GM18909 (cell line): Measurements from ENCODE around the gene ZNF526.
"Not testable (repeated sequence)": the region's sequence is repeated elsewhere in the genome, so short reads cannot be mapped to it uniquely, and the experiment has no call there.

ENCODE experiments used
- ATAC-seq: cut with Tn5 transposase; IDR thresholded peaks from one replicate; pipeline ENCODE4 v1.9.1; 2021; ENCODE audit warnings: mild to moderate bottlenecking; ENCODE audit not compliant: unreplicated experiment, poor library complexity

The ZNF526 gene

DNA sequence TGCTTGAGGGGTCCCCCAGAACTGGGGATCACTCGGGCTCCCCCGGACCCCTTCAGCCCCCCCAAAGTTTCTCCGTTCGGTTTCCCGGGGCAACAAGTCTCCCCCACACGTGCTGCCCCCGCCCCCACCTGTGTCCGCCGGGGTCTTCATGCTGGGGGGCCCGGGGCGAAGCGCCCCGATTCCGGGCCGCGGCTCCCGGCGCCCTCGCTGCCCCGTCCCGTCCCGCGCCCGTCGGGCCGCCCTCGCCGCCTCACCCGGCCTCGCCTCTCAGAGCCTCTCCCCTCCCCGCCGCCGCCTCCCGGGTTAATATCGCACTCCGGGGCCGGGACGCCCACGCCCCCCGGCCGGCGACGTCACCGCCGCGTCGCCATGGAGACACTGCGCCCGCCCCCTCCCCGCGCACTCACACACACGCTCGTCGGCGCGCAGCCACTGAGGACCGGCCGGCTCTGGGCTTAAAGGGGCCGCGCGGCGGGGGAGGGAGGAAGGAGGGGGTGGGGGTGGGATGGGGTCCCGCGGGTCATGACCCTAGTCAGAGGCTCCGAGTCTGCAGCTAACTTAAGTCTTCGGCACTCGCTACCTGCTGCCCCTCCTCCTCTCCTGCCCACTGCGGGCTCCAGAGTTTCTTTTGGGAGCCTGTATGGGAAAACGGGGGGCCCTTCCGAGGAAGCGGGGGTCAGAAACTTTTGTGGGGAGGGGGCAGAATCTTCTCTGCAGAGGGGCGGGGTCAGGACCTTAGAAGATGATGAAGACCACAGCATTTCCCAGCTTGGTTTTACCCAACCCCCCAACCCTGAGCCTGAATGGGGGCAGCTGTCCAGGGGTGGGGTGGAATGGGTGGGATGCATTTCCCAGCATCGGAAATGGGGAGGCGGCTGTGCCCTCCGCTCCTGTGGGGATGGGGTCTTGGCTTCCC, 35.0 kb downstream of the ZNF526 start, which contains the start of gene ERF:
Gene ERF, minus strand, starts transcription at position 279 of the 916 bp plus-strand sequence. Its CDS starts 129 bp downstream, at position 150.
- ATAC-seq = peak; percentile 70

DNA sequence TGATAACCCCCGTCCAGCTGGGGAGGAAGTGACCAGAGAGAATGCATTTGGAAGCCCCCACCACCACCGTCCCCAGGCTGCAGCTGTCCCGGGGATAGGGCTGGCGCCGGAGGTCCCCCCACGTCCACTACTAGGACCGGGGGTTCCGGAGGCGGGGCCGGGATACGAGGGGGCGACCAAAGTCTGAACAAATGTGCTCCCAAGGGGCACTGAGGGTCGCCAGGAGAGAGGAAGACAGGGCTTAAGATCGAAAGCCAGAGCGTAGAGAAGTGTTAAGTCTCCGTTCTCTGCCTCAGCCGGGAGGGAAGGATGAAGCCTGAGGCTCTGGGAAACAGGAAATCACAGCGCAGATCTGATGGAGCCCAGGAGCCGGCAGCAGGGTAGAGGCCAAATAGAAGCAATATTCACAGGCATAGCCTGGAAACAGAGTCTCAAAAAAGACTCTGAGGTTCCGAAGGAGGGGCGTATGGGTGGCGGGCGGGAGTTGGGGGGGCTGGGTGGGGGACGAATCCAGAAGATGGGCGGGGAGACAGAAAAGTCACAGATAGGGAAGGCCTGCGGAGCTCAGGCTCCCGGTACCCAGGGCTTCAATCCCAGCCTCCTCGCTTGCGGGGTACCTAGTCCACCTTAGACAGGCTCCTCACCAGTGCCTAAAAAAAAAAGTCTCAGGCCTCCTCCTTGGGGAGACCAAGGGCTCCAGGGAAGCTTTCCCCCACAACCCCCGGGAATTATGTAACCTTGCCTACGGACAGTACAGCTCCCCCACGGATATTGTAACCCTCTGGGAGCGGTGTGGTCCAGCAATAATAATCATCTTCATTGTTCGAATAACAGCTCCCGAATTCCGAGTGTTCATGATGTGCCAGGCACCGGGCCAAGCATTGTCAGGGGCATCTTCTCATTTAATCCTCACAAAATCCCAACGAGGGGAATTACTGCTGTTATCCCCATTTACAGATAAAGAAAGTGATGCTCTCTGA, 35.9 kb downstream of the ZNF526 start:
- no peak for ATAC-seq

DNA sequence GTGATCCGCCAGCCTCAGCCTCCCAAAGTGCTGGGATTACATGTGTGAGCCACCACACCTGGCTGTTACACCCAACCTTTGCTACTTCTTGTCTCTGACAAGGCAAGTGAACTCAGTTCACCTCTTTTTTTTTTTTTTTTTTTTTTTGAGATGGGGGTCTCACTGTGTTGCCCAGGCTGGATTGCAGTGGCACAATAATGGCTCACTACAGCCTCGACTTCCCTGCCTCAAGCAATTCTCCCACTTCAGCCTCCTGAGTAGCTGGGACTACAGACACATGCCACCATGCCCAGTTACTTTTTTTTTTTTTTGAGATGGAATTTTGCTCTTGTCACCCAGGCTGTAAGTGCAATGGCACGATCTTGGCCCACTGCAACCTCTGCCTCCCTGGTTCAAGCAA, 37.7 kb downstream of the ZNF526 start:
- not testable (repeated sequence) for ATAC-seq

DNA sequence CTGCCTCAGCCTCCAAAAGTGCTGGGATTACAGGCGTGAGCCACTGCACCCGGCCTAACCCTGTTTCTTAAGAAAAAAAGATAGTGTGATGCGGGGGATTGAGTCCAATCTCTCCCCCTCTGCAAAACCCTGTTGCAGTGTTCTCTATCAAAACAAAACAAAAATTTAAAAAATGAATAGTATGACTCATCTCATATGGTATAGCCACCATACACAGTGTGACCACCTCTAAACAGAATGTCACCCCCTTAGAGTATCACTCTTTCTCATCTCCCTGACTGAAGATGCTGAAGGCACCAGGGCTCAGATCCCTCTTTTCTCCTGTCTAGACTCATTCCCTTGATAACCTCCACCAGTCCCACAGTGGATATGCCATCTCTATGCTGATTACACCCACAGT, 41.7 kb downstream of the ZNF526 start:
- ATAC-seq = no peak

DNA sequence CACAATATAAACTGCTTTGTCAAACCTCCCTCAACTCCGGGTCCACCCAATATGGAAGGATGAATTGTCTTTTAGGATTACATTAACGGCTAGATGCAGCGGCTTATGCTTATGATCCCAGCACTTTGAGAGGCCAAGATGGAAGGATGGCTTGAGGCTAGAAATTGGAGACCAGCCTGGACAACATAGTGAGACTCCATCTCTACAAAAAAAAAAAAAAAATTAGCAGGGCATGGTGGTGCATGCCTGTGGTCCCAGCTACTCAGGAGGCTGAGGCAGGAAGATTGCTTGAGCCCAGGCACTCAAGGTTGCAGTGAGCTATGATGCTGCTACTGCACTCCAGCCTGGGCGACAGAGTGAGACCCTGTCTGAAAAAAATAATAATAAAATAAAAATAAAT, 46.0 kb downstream of the ZNF526 start:
- not testable (repeated sequence) for ATAC-seq

DNA sequence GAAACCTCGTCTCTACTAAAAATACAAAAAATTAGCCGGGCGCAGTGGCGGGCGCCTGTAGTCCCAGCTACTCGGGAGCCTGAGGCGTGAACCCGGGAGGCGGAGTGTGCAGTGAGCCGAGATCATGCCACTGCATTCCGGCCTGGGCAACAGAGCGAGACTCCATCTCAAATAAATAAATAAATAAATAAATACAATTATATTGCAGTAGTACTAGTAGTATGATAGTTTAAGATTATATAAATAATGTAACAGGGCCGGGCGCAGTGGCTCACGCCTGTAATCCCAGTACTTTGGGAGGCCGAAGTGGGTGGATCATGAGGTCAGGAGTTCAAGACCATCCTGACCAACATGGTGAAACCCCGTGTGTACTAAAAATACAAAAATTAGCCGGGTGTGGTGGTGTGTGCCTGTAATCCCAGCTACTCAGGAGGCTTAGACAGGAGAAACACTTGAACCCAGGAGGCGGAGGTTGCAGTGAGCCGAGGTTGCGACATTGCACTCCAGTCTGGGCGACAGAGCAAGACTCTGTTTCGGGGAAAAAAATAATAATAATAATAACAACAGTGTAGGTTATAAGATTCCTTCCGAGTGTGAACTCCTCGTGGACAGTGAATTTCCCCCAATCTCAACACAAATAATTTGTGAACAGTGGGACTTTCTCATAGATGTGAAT, 47.0 kb downstream of the ZNF526 start:
- ATAC-seq = not testable (repeated sequence)

DNA sequence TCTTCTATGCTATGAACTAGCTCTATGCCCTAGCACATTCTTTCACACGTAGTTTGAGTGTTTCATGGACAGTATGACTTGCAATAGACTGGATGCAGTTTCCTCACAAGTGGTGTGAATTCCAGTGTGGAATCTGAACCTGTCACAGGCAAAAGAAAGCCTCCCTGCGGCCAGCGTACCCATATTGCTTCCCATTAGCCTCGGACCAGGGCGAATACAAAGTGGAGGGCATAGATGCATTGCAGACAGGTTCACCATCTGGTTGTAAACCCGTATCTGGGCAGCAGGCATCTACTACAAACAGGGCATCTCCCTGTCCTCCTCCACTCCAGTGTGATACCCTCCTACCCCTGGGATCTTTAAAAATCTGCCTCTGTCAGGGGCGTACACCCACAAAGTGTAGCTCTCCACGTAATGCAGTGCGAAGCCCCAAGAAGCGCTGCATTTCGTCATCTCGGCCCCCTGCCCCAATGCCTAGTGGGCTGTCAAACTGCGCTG, 47.6 kb downstream of the ZNF526 start:
- no peak for ATAC-seq

DNA sequence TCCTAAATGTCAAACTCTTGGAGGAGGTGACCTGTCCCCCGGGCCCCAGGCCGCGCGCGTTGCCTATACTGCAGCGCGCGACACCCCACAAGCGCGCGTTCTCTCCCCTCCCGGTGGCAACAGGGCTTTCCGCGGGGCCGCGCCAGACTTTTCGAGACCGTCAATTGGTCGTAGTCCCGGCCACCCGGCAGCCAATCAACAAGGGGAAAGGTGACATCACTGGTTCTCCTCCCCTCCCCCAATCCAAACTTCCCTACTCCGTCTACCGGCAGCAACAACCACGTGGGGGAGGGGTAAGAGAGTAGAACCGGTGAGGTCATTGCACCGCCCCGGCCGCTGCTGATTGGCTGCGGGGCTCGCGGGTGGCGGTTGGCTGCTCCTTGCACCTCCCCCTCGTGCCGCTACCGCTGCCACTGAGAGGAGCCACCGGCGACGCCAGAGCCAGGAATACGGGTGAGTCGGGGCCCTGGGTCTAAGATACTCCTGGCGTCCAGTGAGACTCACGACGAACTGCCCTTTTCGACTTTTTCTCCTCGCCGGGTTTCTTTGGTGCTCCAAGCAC, 48.1 kb downstream of the ZNF526 start:
- peak; percentile 59 for ATAC-seq

DNA sequence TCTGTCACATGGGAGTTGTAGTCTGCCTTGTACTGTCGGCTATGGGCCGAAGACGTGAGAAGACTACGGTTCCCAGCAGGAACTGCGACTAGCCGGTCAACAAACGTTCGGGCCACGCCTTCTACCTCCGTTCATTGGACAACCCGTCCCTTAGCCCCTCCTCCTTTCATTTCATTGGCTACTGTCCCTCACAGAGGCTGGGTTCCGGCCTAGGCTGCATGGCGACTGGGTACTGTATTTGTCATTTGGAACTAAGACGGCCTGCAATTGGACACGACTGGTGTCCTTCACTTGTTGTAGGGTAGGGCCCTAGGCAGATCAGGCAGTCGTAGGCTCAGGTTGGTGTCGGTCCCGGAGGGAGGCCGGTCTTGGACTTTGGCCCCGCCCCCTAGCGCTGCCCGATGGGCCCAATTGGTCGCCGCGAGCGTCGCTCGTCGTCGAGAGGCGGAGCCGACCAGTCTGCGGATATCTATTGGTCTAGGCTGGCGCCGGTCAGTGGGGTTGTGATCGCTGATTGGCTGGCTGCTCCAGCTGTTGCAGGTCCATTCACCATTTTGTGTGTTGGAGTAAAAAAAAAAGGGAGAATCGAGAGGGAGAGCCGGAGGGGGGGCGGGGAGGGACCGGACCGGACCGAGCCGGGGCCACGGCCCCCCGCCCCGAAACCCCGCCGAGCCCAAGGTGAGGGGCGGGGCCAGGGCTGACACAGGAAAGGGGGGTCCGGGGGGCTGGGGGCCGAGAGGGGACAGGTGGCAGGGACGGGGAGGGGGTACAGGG, 48.8 kb downstream of the ZNF526 start, which contains the start of gene CIC:
Gene CIC, plus strand, starts transcription at position 549 of the 774 bp plus-strand sequence. CDS start 2,532 bp downstream, outside the sequence.
- ATAC-seq = peak; percentile 77

DNA sequence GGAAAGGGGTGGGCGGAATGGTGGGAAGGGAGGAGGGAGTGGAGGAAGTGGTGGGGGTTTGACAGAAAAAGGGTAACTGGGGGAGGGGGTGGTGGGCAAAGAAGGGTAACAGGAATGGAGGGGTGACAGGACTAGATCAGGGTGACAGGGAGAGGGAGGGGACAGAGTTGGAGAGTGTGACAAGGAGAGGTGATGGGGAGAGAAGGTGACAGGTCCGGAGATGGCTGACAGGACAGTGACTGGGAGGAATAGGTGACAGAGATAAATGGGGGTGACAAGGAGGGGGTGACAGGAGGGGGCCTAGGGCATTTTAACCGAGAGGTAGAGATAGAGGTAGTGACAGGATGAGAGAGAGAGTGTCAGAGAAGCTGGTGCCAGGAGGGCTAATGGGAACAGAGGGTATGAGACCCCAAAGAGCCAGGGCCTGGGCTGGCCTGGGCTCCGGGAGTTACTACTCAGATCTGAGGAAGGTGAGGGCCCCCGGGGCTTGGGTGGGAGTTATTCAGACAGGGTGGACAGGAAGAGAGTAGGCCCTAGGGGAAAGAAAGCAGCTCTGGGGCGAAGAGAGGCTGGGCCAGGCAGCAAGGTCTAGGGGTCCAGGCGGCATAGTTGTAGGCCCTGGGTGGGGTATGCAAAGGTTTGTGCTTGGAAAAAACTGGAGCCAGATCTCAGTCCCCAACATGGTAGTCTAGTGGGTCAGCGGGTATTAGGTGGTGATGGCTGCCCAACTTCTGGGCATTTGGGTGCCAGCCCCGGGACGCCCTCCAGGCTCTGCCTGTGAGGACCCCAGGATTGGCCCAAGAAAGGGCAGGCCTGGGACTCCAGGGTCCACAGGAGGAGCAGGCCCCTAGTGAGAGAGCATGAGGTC, 49.6 kb downstream of the ZNF526 start:
- no peak for ATAC-seq

DNA sequence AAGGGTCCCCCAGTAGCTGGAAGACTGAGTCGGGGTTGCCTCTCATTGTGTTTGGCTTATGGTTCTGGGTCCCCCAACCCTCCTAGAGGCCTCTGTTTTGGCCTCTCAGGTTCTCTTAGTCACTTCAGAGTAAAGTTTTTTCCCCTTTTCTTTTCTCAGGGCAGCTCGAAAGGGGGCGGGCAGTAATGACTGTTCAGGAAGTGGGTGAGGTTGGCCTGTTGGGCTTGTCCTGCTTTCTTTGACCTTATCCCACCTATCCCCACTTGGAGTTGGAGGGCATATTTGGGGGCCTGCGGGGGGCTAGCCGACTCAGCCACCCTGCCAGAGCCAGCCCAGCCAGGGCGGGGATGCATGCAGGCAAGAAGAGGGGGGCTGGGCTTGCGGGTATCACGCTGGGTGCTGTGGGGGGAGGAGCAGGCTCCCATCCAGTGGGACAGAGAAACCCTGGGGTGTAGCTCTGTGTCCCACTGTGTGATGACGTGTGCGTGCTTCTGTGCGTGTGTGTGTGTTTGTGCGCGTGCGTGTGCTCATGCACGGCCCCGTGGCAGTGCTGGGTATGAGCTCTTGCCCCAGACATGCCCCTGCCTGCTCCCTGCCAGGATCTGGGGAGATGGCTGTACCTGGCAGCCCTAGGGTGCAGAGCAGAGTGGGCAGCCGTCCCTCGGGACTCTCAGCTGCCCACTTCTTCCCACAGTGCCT, 50.4 kb downstream of the ZNF526 start:
- no peak for ATAC-seq

DNA sequence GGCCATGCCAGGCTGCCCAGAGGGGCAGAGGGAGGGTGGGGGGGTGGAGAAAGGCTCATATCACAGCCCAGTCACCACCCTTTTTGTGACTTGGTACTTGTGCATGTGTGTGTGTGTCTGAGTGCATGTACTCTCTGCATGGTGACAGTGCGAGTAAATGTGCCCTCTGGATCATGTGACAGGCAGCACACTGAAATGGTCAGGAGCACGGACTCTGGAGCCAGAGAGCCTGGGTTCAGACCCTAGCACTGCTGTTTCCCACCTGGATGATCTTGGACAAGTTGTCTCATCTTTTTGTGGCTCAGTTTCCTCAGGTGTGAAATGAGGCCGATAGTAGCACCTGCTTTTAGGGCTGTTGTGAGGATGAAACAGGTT, 50.9 kb downstream of the ZNF526 start:
- ATAC-seq = no peak

DNA sequence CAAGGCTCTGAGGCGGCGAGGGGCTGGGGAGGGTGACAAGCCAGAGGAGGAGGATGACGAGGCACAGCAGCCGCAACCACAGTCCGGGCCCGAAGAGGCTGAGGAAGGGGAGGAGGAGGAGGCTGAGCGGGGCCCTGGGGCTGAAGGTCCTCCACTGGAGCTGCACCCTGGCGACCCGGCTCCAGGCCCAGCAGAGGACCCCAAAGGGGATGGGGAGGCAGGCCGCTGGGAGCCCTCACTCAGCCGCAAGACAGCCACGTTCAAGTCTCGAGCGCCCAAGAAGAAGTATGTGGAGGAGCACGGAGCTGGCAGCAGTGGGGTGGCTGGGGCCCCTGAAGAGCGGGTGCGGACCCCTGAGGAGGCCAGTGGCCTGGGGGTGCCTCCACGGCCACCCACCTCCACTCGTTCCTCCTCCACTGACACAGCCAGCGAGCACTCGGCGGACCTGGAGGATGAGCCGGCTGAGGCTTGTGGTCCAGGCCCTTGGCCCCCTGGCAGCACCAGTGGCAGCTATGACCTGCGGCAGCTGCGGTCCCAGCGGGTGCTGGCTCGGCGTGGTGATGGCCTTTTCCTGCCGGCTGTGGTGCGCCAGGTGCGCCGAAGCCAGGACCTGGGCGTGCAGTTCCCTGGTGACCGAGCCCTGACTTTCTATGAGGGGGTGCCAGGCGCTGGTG, 51.9 kb downstream of the ZNF526 start:
- ATAC-seq = no peak

DNA sequence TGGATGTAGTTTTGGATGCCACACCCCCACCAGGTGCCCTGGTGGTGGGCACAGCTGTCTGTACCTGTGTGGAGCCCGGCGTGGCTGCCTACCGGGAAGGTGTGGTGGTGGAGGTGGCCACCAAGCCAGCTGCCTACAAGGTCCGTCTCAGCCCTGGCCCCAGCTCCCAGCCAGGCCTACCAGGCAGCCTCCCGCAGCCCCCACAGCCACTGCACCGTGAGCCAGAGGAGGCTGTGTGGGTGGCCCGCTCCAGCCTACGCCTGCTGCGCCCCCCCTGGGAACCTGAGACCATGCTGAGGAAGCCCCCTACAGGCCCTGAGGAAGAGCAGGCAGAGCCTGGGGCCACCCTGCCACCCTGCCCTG, 52.4 kb downstream of the ZNF526 start:
- no peak for ATAC-seq

DNA sequence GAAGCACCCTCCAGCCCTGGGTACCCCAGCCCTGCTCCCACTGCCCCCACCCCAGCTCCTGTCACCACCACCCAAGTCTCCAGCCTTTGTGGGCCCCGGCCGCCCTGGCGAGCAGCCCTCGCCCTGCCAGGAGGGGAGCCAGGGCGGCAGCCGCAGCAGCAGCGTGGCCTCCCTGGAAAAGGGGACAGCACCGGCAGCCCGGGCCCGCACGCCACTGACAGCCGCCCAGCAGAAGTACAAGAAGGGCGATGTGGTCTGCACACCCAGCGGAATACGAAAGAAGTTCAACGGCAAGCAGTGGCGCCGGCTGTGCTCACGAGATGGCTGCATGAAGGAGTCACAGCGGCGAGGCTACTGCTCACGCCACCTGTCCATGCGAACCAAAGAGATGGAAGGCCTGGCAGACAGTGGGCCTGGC, 52.9 kb downstream of the ZNF526 start:
- no peak for ATAC-seq

DNA sequence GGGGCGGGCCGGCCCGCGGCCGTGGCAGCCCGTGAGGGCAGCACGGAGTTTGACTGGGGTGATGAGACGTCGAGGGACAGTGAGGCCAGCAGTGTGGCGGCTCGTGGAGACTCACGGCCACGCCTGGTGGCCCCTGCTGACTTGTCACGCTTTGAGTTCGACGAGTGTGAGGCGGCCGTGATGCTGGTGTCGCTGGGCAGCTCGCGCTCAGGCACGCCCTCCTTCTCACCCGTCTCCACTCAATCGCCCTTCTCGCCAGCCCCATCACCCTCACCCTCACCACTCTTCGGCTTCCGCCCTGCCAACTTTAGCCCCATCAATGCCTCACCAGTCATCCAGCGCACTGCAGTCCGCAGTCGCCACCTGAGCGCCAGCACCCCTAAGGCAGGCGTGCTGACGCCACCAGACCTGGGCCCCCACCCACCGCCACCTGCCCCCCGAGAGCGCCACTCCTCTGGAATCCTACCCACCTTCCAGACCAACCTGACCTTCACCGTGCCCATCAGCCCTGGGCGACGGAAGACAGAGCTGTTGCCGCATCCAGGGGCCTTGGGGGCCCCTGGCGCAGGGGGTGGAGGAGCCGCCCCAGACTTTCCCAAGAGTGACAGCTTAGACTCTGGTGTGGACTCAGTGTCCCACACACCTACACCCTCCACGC, 53.4 kb downstream of the ZNF526 start:
- no peak for ATAC-seq
